HUES64 (cell line): ENCODE data around the gene MICAL2.

Experiments
- H3K27ac ChIP-seq: 2 replicates; pipeline ENCODE4 v1.7.0; 2013; ENCODE audit warnings: low read depth, low read length, inconsistent platforms
- H3K27me3 ChIP-seq: 2 replicates; pipeline ENCODE4 v1.6.1; 2013; ENCODE audit warnings: mild to moderate bottlenecking, low read length; ENCODE audit not compliant: insufficient read depth
- H3K36me3 ChIP-seq: 2 replicates; pipeline ENCODE4 v1.6.1; 2013; ENCODE audit warnings: mild to moderate bottlenecking, low read length; ENCODE audit not compliant: insufficient read depth
- H3K4me1 ChIP-seq: 2 replicates; pipeline ENCODE4 v1.6.1; 2013; ENCODE audit warnings: mild to moderate bottlenecking, low read length, moderate library complexity; ENCODE audit not compliant: insufficient read depth
- H3K4me3 ChIP-seq: 2 replicates; pipeline ENCODE4 v1.5.1; 2013; ENCODE audit warnings: mild to moderate bottlenecking, low read length, moderate library complexity
- H3K9ac ChIP-seq: 2 replicates; pipeline ENCODE4 v1.6.1; 2013; ENCODE audit warnings: mild to moderate bottlenecking, low read depth, low read length
- H3K9me3 ChIP-seq: 2 replicates; pipeline ENCODE4 v1.6.1; 2013; ENCODE audit warnings: low read depth, low read length; ENCODE audit not compliant: insufficient read depth
- WGBS: fragments of 150-250, 120-280 bp; methylation state at CpG from one replicate; pipeline ENCODE4 v1.1.7; 2013; ENCODE audit warnings: missing lambda C conversion rate; 5-methylcytosine and 5-hydroxymethylcytosine counted together

Gene MICAL2

GRCh38 chr11:12162652-12163051 lies 52.3 kb downstream of the MICAL2 start:
- H3K27ac ChIP-seq: no peak overlapping the region

GRCh38 chr11:12163181-12163941 lies 53.0 kb downstream of the MICAL2 start:
- no peak overlapping the region for H3K9ac ChIP-seq
- H3K36me3 ChIP-seq: no peaks in the 10 kb centered on the region
- no peaks in the 10 kb centered on the region for H3K9me3 ChIP-seq
- no peak overlapping the region for H3K27ac ChIP-seq
- H3K4me3 ChIP-seq: no peak overlapping the region
- no peaks in the 10 kb centered on the region; the same call in 1 of the 2 replicates for H3K4me1 ChIP-seq
- H3K27me3 ChIP-seq: no peaks in the 10 kb centered on the region
- WGBS: 87% methylated on average over 13 of the region's 13 CpGs

More at GRCh38 chr11:12162652-12163051, 52.3 kb downstream of the MICAL2 start:
- H3K9me3 ChIP-seq: no peaks in the 10 kb centered on the region
- no peak overlapping the region for H3K9ac ChIP-seq
- no peaks in the 10 kb centered on the region for H3K36me3 ChIP-seq
- no peak overlapping the region for H3K4me3 ChIP-seq
- H3K4me1 ChIP-seq: no peaks in the 10 kb centered on the region; the same call in 1 of the 2 replicates
- no peaks in the 10 kb centered on the region for H3K27me3 ChIP-seq
- WGBS: 75% methylated on average over 1 of the region's 1 CpG

- Histone ChIP-seq H3K27me3 (no peaks in the 10 kb centered on the region), H3K9me3 (no peaks in the 10 kb centered on the region), H3K4me1 (no peaks in the 10 kb centered on the region; the same call in 1 of the 2 replicates), H3K36me3 (no peaks in the 10 kb centered on the region), H3K27ac (no peak overlapping the region), H3K4me3 (no peak overlapping the region), H3K9ac (no peak overlapping the region)
- WGBS: 88% methylated on average over 9 of the region's 9 CpGs
Observed at GRCh38 chr11:12164061-12165014, 53.9 kb downstream of the MICAL2 start.

GRCh38 chr11:12165237-12165875 lies 55.0 kb downstream of the MICAL2 start:
- Histone ChIP-seq H3K4me1 (no peaks in the 10 kb centered on the region), H3K36me3 (no peaks in the 10 kb centered on the region), H3K27me3 (no peaks in the 10 kb centered on the region), H3K27ac (no peak overlapping the region), H3K9ac (no peak overlapping the region), H3K9me3 (no peaks in the 10 kb centered on the region), H3K4me3 (no peak overlapping the region)
- 93% methylated on average over 8 of the region's 8 CpGs for WGBS

DNA sequence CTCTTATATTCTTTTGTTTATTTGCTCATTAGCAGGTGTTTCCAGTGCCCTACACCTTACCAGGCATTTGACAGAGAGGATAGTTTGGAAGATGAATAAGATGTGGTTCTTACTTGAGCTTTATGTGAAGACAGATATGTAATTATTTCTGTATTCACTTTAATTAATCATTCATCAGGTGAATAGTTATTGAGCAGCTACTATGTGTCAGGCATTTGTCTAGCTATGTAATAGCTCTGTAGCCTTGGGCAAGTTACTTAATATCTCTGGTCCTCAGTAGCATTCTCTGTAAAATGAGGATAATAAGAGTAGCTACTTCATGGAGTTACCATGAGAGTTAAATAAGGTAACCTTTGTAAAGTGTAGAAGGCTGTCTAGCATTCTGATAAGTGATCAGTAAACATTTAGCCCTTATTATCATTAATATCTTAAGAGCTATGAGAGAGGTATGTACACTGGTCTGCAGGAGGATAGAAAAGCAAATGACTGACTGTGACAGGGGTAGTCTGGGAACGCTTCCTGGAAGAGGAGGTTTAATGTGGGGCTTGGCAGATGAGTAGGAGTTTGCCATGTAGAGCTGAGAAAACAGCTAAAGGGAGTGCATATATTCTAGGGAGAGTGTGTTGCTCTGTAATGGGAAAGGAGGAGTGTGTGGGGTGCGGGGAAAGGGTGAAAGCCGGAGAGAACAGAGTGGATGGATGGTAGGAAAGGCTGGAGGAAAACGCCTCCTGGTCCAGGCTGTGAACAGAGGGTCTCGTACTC lies 56.1 kb downstream of the MICAL2 start:
- Histone ChIP-seq H3K4me3 (no peak overlapping the region), H3K27ac (no peak overlapping the region), H3K27me3 (no peaks in the 10 kb centered on the region), H3K36me3 (no peaks in the 10 kb centered on the region), H3K9me3 (no peaks in the 10 kb centered on the region), H3K4me1 (no peaks in the 10 kb centered on the region), H3K9ac (no peak overlapping the region)
- 94% methylated on average over 5 of the region's 5 CpGs for WGBS

GRCh38 chr11:12167061-12168000 lies 56.9 kb downstream of the MICAL2 start:
- H3K4me1 ChIP-seq: no peaks in the 10 kb centered on the region

GRCh38 chr11:12168114-12168513 lies 57.7 kb downstream of the MICAL2 start:
- 0 out of 2 replicates have a peak, but pooled peaks cover under 1% of the 10 kb centered on the region for H3K4me1 ChIP-seq
- no peak overlapping the region for H3K27ac ChIP-seq
- no peaks in the 10 kb centered on the region for H3K9me3 ChIP-seq
- H3K9ac ChIP-seq: no peak overlapping the region
- no peaks in the 10 kb centered on the region for H3K27me3 ChIP-seq
- no peak overlapping the region for H3K4me3 ChIP-seq
- 93% methylated on average over 3 of the region's 3 CpGs for WGBS
- no peaks in the 10 kb centered on the region for H3K36me3 ChIP-seq

More at GRCh38 chr11:12167061-12168000, 56.9 kb downstream of the MICAL2 start:
- Histone ChIP-seq H3K9ac (no peak overlapping the region), H3K27ac (no peak overlapping the region), H3K27me3 (no peaks in the 10 kb centered on the region), H3K36me3 (no peaks in the 10 kb centered on the region), H3K4me3 (no peak overlapping the region), H3K9me3 (no peaks in the 10 kb centered on the region)
- 89% methylated on average over 16 of the region's 16 CpGs for WGBS

GRCh38 chr11:12169822-12170221 lies 59.4 kb downstream of the MICAL2 start:
- Histone ChIP-seq H3K4me1 (0 out of 2 replicates have a peak, but pooled peaks cover 3% of the 10 kb centered on the region), H3K9me3 (no peaks in the 10 kb centered on the region), H3K9ac (no peak overlapping the region), H3K27ac (no peak overlapping the region), H3K36me3 (no peaks in the 10 kb centered on the region), H3K27me3 (no peaks in the 10 kb centered on the region), H3K4me3 (no peak overlapping the region)
- WGBS: 96% methylated on average over 3 of the region's 3 CpGs

DNA sequence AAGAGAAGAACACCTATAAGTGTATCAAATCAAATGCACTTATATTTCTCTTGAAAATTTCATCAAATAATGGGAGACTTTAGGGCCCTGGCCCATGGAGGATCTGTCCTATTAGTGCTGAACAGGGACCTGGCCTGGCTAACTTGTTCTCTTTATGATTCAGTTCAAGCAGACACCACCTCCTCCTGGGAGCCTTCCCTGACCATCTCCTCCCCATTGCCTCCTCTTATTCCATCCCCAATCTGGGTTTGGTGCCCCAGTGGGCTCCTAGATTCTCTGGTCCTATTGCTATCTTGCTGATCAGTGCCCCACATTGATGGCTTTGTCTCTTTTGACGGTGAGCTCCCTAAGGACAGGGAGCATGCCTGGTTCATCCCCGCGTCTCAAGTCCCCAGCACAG lies 60.1 kb downstream of the MICAL2 start:
- H3K36me3 ChIP-seq: no peaks in the 10 kb centered on the region
- no peak overlapping the region for H3K4me3 ChIP-seq
- H3K9me3 ChIP-seq: no peaks in the 10 kb centered on the region
- H3K9ac ChIP-seq: no peak overlapping the region
- WGBS: 95% methylated on average over 3 of the region's 3 CpGs
- H3K4me1 ChIP-seq: 0 out of 2 replicates have a peak, but pooled peaks cover 3% of the 10 kb centered on the region
- H3K27ac ChIP-seq: no peak overlapping the region
- no peaks in the 10 kb centered on the region for H3K27me3 ChIP-seq
